K562 (cell line): Measurements from ENCODE around the gene MAL. TPM values are rescaled to one million over a fixed set of nuclear protein-coding genes. Genes with fewer than 3 reads are reported as not detected.

Experiments
- ATAC-seq: fragments of 200-7000 bp; cut with Tn5 transposase; 3 replicates; pipeline ENCODE4 v1.9.1; 2020; ENCODE audit warnings: moderate library complexity
- BruUV-seq: library from RNA; stranded (reverse); fragments of 400-500 nt; replicated peaks from 2 replicates; lab custom pipeline; 2021; lab: Mats Ljungman, UMichigan
- CTCF ChIA-PET: fragments of 300-600 bp; formaldehyde crosslinking; extraction: SDS; loops from one replicate; lab custom pipeline; 2021; ENCODE audit warnings: low intra/inter-chr PET ratio; lab: Yijun Ruan, JAX
- POLR2A ChIA-PET: fragments of 300-600, 350-650 bp; sonication (Branson Sonifier 250); formaldehyde crosslinking; extraction: SDS; loops from one replicate; lab custom pipeline; 2021; ENCODE audit warnings: antibody characterized with exemption, inconsistent platforms; lab: Yijun Ruan, JAX
- DNase-seq, 4 experiments: peaks; one replicate each; pipeline versions ENCODE4 v3.0.0 to v3.0.0-alpha.2; 2011 to 2018; ENCODE audit warnings: low spot score in 3 of 4, mixed read lengths in 3 of 4; ENCODE audit errors: extremely low read depth in 1 of 4
- FAIRE-seq: peaks from 2 replicates; lab custom pipeline; 2011; peaks lifted over from hg19 to GRCh38; lab: Jason Lieb, UNC
- H2AFZ ChIP-seq: 2 replicates; pipeline ENCODE4 v1.6.0; 2011; ENCODE audit warnings: low read depth, low read length, control low read depth, inconsistent platforms
- H3K27ac ChIP-seq: fragments of 200-600 bp; 3 replicates; pipeline ENCODE4 v1.8.0; 2011; ENCODE audit warnings: low read depth, mild to moderate bottlenecking, control low read depth, inconsistent platforms, low read length, moderate library complexity, mixed read lengths; ENCODE audit errors: extremely low read depth
- H3K27me3 ChIP-seq, 2 experiments: fragments of 300-600 bp in 1 of 2; 2 replicates in 1 of 2; 3 replicates in 1 of 2; pipeline versions ENCODE4 v1.6.0 to v1.8.0; 2011; ENCODE audit warnings: inconsistent platforms in 2 of 2, low read length in 2 of 2, mild to moderate bottlenecking in 1 of 2, mixed read lengths in 1 of 2, moderate library complexity in 1 of 2; ENCODE audit not compliant: control insufficient read depth in 2 of 2, insufficient read depth in 2 of 2
- H3K36me3 ChIP-seq: fragments of 300-600 bp; 3 replicates; pipeline ENCODE4 v1.8.0; 2011; ENCODE audit warnings: mild to moderate bottlenecking, low read length, inconsistent platforms; ENCODE audit not compliant: control insufficient read depth, insufficient read depth
- H3K4me1 ChIP-seq, 2 experiments: fragments of 200-600 bp in 1 of 2; replicated peaks in 1 of 2; 2 replicates in 1 of 2; 3 replicates in 1 of 2; pipeline versions ENCODE4 v1.5.1 to v1.8.0; 2011; ENCODE audit warnings: inconsistent platforms in 2 of 2, low read length in 2 of 2, mild to moderate bottlenecking in 1 of 2, mixed read lengths in 1 of 2, moderate library complexity in 1 of 2; ENCODE audit not compliant: control insufficient read depth in 2 of 2, insufficient read depth in 2 of 2
- H3K4me2 ChIP-seq: 2 replicates; pipeline ENCODE4 v1.6.1; 2011; ENCODE audit warnings: low read length, control low read depth, inconsistent platforms, mixed read lengths; ENCODE audit not compliant: insufficient read depth
- H3K4me3 ChIP-seq: fragments of 200-600 bp; sonication (generic), shearing (Covaris generic); 2 replicates; pipeline ENCODE4 v1.5.1; 2016; ENCODE audit warnings: control low read depth, inconsistent platforms
- H3K79me2 ChIP-seq: fragments of 200-600 bp; 3 replicates; pipeline ENCODE4 v1.8.0; 2011; ENCODE audit warnings: low read length, inconsistent platforms; ENCODE audit not compliant: control insufficient read depth, insufficient read depth
- H3K9ac ChIP-seq, 2 experiments: 2 replicates each; pipeline versions ENCODE4 v1.6.0 to v1.6.1; 2011; ENCODE audit warnings: low read depth in 2 of 2, low read length in 2 of 2, control low read depth in 1 of 2, inconsistent platforms in 1 of 2, mild to moderate bottlenecking in 1 of 2, mixed read lengths in 1 of 2; ENCODE audit not compliant: insufficient read depth in 1 of 2
- H3K9me1 ChIP-seq: one replicate; pipeline ENCODE4 v1.6.0; 2011; ENCODE audit warnings: inconsistent platforms, mild to moderate bottlenecking, low read length, moderate library complexity; ENCODE audit not compliant: control insufficient read depth, insufficient read depth
- H3K9me3 ChIP-seq: replicated peaks from 2 replicates; pipeline ENCODE4 v1.5.1; 2011; ENCODE audit warnings: low read depth, low read length, inconsistent platforms; ENCODE audit not compliant: control insufficient read depth, insufficient read depth
- H4K20me1 ChIP-seq: replicated peaks from 2 replicates; pipeline ENCODE4 v1.6.1; 2011; ENCODE audit warnings: low read length, inconsistent platforms, mixed read lengths; ENCODE audit not compliant: control insufficient read depth, insufficient read depth
- KAT2B ChIP-seq: IDR thresholded peaks from one replicate; pipeline ENCODE4 v1.6.1; 2012; ENCODE audit warnings: low read depth, mild to moderate bottlenecking, control low read depth, inconsistent platforms, low read length, moderate library complexity
- KLF16 ChIP-seq: IDR thresholded peaks from 2 replicates; pipeline ENCODE4 v1.6.1; 2016; ENCODE audit warnings: antibody characterized with exemption
- KLF6 ChIP-seq: fragments of 250-450 bp; sonication (Bioruptor Pico); IDR thresholded peaks from 2 replicates; pipeline ENCODE4 v1.4.0; 2020; ENCODE audit warnings: mild to moderate bottlenecking, moderate library complexity, borderline replicate concordance
- MTF1 ChIP-seq: fragments of 250-450 bp; sonication (Bioruptor Pico); IDR thresholded peaks from 2 replicates; pipeline ENCODE4 v1.9.0; 2021; ENCODE audit warnings: moderate library complexity, mild to moderate bottlenecking, inconsistent platforms, borderline replicate concordance
- SLC30A9 ChIP-seq: fragments of 250-450 bp; sonication (Bioruptor Pico); IDR thresholded peaks from 2 replicates; pipeline ENCODE4 v1.8.0; 2022; ENCODE audit warnings: mild to moderate bottlenecking, moderate library complexity
- SMAD1 ChIP-seq: fragments of 150-350 bp; IDR thresholded peaks from 2 replicates; pipeline ENCODE4 v1.6.1; 2014; ENCODE audit warnings: low read length, low read depth; ENCODE audit not compliant: partially characterized antibody
- TCF3 ChIP-seq: sonication (generic); formaldehyde crosslinking; IDR thresholded peaks from 2 replicates; pipeline ENCODE4 v1.4.0; 2020; ENCODE audit warnings: mild to moderate bottlenecking, missing genetic modification reagents
- TOE1 ChIP-seq, 2 experiments: fragments of 450-650 bp in 1 of 2; sonication (generic) in 1 of 2; formaldehyde crosslinking in 1 of 2; IDR thresholded peaks; 2 replicates each; pipeline versions ENCODE4 v1.7.1 to v1.8.0; 2016 to 2022; ENCODE audit warnings: borderline replicate concordance in 2 of 2, mild to moderate bottlenecking in 2 of 2, antibody characterized with exemption in 1 of 2, inconsistent platforms in 1 of 2, low read depth in 1 of 2, missing genetic modification reagents in 1 of 2, moderate library complexity in 1 of 2
- ZSCAN32 ChIP-seq: fragments of 450-650 bp; formaldehyde crosslinking; IDR thresholded peaks from 2 replicates; pipeline ENCODE4 v1.4.0; 2020; ENCODE audit warnings: mild to moderate bottlenecking, moderate library complexity
- WGBS: fragments of 100-300 bp; shearing (Covaris generic); methylation state at CpG from one replicate; pipeline ENCODE4 v1.1.6; 2016; ENCODE audit warnings: low coverage, mixed read lengths; ENCODE audit not compliant: insufficient coverage; ENCODE audit errors: missing lambda C conversion rate; 5-methylcytosine and 5-hydroxymethylcytosine counted together
- in situ Hi-C: fragments of 300-500 bp; cut with MboI; formaldehyde crosslinking; loops from 4 replicates; pipeline ENCODE4 v1.15.0; 2018; ENCODE audit warnings: inconsistent platforms, mixed read lengths
- intact Hi-C: fragments of 100-400 bp; cut with micrococcal nuclease; formaldehyde crosslinking; loops from 2 replicates; pipeline ENCODE4 v1.14.2; 2022
- polyA plus RNA-seq, 8 experiments: library from polyadenylated mRNA; depleted of rRNA in 4 of 8; stranded (reverse) in 5 of 8; unstranded in 3 of 8; fragments of >200 nt; fragmentation: Nextera tagmentation in 2 of 8; fragmentation: Illumina TruSeq in 1 of 8; extraction: Ambion mirVana in 2 of 8; extraction: Trizol in 1 of 8; gene quantifications; 2 replicates each; pipeline versions ENCODE4 v1.2.1 to v1.2.3, GENCODE V29; 2011 to 2014; ENCODE audit warnings: inconsistent platforms in 1 of 8, missing spikeins in 1 of 8
- total RNA-seq, 7 experiments: library from RNA; depleted of rRNA in 6 of 7; stranded (reverse); fragments of >200 nt in 6 of 7; fragmentation: Illumina TruSeq in 2 of 7; extraction: Trizol in 2 of 7; gene quantifications; 2 replicates each; pipeline versions ENCODE4 v1.2.1 to v1.2.3, GENCODE V29; 2011 to 2021; ENCODE audit warnings: low replicate concordance in 1 of 7
- TF ChIP-seq, protein P1 (sequence below): fragments of 200-800 bp; sonication (Bioruptor generic); IDR thresholded peaks from 2 replicates; pipeline ENCODE4 v1.6.1; 2016; ENCODE audit warnings: missing genetic modification characterization, missing compliant biosample characterization
- TF ChIP-seq, protein P2 (sequence below): sonication (generic); formaldehyde crosslinking; IDR thresholded peaks from 2 replicates; pipeline ENCODE4 v1.8.0; 2022; ENCODE audit warnings: mild to moderate bottlenecking, missing genetic modification reagents

MAL gene
- total and polyA plus RNA-seq, 9 of the 15 experiments (the other 6 are each of a cell fraction or from before 2014, with no cell fraction given) = not detected

DNA sequence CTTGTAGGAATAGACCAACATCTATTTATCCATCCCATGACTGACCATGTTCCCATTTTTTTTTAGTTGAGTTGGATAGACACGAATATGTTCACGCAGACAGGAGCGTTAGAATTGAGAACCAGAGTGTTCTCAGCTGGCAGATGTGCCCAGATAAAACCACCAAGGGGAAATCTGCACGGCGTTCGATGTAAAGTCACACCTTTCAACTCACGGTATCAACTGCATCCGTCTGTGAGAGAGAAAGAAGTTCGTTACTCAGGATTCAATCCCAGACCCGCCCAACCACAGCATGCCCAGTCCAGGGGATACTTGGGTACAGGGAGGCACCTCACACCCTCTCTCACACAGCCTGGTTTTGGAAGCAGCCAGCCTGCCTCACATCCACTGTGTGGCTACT is 26.1 kb downstream of the MAL start (continued):
- TF ChIP-seq, protein P1, sequence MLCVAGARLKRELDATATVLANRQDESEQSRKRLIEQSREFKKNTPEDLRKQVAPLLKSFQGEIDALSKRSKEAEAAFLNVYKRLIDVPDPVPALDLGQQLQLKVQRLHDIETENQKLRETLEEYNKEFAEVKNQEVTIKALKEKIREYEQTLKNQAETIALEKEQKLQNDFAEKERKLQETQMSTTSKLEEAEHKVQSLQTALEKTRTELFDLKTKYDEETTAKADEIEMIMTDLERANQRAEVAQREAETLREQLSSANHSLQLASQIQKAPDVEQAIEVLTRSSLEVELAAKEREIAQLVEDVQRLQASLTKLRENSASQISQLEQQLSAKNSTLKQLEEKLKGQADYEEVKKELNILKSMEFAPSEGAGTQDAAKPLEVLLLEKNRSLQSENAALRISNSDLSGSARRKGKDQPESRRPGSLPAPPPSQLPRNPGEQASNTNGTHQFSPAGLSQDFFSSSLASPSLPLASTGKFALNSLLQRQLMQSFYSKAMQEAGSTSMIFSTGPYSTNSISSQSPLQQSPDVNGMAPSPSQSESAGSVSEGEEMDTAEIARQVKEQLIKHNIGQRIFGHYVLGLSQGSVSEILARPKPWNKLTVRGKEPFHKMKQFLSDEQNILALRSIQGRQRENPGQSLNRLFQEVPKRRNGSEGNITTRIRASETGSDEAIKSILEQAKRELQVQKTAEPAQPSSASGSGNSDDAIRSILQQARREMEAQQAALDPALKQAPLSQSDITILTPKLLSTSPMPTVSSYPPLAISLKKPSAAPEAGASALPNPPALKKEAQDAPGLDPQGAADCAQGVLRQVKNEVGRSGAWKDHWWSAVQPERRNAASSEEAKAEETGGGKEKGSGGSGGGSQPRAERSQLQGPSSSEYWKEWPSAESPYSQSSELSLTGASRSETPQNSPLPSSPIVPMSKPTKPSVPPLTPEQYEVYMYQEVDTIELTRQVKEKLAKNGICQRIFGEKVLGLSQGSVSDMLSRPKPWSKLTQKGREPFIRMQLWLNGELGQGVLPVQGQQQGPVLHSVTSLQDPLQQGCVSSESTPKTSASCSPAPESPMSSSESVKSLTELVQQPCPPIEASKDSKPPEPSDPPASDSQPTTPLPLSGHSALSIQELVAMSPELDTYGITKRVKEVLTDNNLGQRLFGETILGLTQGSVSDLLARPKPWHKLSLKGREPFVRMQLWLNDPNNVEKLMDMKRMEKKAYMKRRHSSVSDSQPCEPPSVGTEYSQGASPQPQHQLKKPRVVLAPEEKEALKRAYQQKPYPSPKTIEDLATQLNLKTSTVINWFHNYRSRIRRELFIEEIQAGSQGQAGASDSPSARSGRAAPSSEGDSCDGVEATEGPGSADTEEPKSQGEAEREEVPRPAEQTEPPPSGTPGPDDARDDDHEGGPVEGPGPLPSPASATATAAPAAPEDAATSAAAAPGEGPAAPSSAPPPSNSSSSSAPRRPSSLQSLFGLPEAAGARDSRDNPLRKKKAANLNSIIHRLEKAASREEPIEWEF = no peak
- TF ChIP-seq KAT2B (no peak), ZSCAN32 (CRISPR knock-in tag) (no peak), TCF3 (CRISPR knock-in tag) (no peak), KLF16 (no peak)
- TF ChIP-seq, all 486 proteins: peak for 0

DNA sequence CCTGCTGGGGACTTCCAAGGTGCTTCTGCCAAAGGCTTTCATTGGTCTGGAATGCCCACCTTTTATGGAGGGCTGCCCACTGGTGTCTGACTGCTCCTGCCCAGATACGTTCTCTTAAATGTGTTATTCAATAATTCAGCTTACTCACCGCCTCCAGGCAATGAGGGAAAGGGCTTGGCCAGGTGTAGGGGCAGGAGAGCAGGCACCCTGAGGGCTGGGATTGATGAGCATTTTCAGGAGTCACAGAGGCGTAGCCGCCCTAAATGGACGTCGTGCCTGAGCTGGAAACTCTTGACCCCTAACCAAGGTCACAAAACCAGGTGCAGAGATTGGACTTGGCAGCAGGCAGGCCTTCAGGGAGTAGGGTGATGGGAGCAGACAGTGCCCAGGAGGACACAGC is 26.8 kb downstream of the MAL start:
- Histone ChIP-seq H2AFZ (no peak overlapping the region), H3K4me3 (no peak overlapping the region), H3K9me3 (no peaks in the 10 kb centered on the region), H3K79me2 (no peaks in the 10 kb centered on the region), H3K27ac (no peak overlapping the region), H3K27me3 (peaks cover 2 to 67% of the 10 kb centered on the region in 2 experiments; a peak in 3 of 5 replicates), H3K4me2 (no peak overlapping the region), H4K20me1 (no peaks in the 10 kb centered on the region; the same call in 1 of the 2 replicates), H3K9ac (no peak overlapping the region), H3K4me1 (no peaks in the 10 kb centered on the region), H3K36me3 (no peaks in the 10 kb centered on the region), H3K9me1 (no peaks in the 10 kb centered on the region)
- FAIRE-seq (no peak), ATAC-seq (no peak), DNase-seq (no peak)
- 2% methylated on average over 6 of the region's 6 CpGs for WGBS
- TF ChIP-seq, protein P2, sequence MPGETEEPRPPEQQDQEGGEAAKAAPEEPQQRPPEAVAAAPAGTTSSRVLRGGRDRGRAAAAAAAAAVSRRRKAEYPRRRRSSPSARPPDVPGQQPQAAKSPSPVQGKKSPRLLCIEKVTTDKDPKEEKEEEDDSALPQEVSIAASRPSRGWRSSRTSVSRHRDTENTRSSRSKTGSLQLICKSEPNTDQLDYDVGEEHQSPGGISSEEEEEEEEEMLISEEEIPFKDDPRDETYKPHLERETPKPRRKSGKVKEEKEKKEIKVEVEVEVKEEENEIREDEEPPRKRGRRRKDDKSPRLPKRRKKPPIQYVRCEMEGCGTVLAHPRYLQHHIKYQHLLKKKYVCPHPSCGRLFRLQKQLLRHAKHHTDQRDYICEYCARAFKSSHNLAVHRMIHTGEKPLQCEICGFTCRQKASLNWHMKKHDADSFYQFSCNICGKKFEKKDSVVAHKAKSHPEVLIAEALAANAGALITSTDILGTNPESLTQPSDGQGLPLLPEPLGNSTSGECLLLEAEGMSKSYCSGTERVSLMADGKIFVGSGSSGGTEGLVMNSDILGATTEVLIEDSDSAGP (CRISPR knock-in tag) = no peak
- no peak for TF ChIP-seq SLC30A9
- TF ChIP-seq TOE1 (IDR thresholded peaks at IDR 0.05; ENCODE audit: borderline replicate concordance) = no peak
- no peak for TF ChIP-seq TOE1 (CRISPR knock-in tag; IDR thresholded peaks at IDR 0.05; ENCODE audit: borderline replicate concordance, low read depth)
- TF ChIP-seq KLF6 (CRISPR knock-in tag) = no peak
- TF ChIP-seq MTF1 (CRISPR knock-in tag) = no peak
- no peak for TF ChIP-seq SMAD1
- in situ Hi-C loops (no loop called here), intact Hi-C loops (no loop called here)
- BruUV-seq = no TSS peak
- POLR2A ChIA-PET = interaction anchor here (0.6 to 0.7 kb wide), 3 partner anchors 23 to 1245 kb away, joined by 3 read pairs; no protein-coding TSS in a partner anchor
- CTCF ChIA-PET = no interaction called here
